GM12865 (cell line): Measurements from ENCODE around the gene HPCAL1.

Experiments used
- DNase-seq: peaks from one replicate; pipeline ENCODE4 v3.0.0; 2010; ENCODE audit warnings: low read depth
- H3K4me3 ChIP-seq: 2 replicates; pipeline ENCODE4 v1.5.1; 2011; ENCODE audit warnings: mild to moderate bottlenecking, low read depth, low read length, control low read depth
- TF ChIP-seq, protein P1 (sequence below): IDR thresholded peaks from 2 replicates; pipeline ENCODE4 v1.5.1; 2011; ENCODE audit warnings: low read length, control low read depth, low read depth, inconsistent platforms; ENCODE audit not compliant: insufficient read depth; ENCODE audit errors: missing control alignments

The HPCAL1 gene

DNA sequence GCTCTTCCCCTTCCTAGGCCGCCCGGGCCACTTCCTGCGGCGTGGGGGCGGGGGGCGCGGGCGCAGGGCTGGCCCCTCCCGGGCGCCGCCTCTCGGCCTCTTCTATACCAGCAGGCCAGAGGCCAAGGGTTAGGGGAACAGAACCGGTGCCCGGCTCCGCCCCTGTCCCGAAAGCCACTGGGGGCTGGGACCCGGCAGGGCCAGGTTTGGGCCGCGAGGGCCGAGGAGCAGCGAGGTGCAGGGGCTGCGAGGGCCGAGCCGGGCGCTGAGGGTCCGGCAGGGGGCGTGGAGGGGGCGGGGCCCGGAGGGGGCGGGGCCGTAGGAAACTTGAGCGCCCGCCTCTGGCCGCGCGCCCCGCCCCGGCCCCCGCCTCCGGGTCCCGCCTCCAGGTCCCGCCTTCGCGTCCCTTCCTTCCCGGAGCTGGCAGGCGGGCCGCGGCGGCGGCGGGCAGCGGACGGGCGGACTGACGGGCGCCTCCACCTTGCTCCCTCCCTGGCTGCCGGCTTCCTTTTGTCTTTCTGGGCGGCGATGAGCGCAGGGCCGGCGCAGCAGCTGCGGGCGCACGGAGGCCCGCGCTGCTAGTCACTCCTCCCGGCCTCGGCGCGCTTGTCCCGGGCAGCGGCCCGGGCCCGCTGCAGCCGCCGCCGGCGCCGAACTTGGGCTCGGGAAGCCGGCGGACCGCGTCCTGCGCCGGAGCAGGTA lies at the start of gene HPCAL1:
HPCAL1 (plus strand) TSS at position 426 of the 702 bp plus-strand sequence. CDS start 116,854 bp downstream, outside the sequence.
- TF ChIP-seq, protein P1, sequence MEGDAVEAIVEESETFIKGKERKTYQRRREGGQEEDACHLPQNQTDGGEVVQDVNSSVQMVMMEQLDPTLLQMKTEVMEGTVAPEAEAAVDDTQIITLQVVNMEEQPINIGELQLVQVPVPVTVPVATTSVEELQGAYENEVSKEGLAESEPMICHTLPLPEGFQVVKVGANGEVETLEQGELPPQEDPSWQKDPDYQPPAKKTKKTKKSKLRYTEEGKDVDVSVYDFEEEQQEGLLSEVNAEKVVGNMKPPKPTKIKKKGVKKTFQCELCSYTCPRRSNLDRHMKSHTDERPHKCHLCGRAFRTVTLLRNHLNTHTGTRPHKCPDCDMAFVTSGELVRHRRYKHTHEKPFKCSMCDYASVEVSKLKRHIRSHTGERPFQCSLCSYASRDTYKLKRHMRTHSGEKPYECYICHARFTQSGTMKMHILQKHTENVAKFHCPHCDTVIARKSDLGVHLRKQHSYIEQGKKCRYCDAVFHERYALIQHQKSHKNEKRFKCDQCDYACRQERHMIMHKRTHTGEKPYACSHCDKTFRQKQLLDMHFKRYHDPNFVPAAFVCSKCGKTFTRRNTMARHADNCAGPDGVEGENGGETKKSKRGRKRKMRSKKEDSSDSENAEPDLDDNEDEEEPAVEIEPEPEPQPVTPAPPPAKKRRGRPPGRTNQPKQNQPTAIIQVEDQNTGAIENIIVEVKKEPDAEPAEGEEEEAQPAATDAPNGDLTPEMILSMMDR = peak; percentile 56
- peak; percentile 93 for DNase-seq
- peak within 1 kb of the TSS; percentile 81 for H3K4me3 ChIP-seq

DNA sequence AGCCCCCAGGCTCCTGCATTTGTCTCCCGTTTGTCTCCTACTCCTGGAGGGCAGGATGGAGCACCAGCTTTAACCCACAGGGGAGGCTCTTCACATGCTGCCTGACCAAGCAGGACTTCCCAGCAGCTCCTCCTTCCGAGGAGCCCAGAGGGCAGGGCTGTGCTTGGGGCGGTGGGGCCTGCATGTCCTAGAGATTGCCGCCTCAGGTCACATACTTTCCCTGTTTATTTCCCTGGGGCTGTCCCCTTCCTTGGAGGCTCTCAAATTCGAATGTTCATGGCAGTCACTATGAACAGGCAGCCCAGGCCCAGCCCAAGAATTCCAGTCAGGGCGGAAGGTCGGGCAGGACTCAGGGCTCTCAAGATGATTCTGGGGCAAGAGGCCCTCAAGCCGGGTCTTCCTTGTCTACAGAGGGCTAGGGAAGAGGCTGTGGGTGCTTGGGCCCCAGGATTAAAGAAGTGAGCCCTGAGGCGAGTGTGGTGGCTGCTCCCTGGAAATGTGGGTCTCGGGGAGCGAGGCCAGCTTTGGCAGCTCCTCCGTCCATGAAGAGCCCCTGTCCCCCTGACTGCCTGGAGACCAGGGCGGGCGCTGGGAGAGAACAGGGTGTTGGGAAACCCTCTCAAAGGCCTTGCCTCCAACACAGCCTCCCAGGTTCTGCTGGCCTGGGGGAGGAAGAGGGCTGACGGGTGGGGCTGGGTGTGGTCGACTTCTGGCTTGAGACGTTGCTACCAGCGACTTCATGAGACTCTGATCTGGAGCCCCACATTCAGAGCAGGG lies 48.9 kb upstream of the HPCAL1 start:
- no peak for DNase-seq
- TF ChIP-seq, protein P1 = no peak
- no peak overlapping the region for H3K4me3 ChIP-seq

DNA sequence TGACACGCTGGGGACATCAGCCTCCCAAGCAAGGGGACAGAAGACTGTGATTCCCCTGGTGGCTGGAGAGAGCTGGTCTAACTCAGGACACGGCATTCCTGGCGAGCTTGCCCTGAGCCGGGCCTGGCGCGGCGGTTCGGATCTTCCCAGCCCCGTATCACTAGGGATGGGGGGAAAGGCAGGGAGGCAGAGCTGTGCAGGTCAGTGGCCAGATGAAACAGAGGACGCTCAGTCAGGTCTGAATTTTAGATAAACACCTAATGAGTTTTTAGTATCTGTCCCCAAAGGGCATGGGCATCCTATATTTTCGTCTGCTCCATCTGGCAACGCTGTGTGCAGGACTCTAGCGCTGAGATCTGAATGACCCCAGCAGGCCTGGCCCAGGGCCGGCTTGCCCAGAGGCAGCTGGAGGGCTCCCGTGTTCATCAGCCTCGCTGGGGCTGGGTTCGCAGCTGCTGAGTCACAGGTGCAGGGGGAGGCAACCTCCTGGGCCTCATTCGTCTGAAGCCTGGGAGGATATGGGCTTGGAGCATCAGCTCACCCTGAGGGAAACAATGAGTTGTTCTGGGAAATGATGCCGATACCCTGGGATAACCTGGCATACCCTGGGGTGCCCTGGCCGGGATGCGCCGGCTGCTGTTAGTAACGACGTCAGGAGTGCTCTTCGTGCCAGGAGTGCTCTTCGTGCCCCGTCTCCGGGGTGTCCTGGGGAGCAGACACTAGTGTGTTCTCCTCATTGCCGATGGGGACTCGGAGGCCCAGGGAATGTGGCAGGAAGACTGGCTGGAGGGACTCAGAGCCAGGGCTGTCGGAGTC lies 48.1 kb upstream of the HPCAL1 start:
- DNase-seq = no peak
- TF ChIP-seq, protein P1 = no peak

GRCh38 chr2:10255189-10256030 lies 47.3 kb upstream of the HPCAL1 start:
- no peak overlapping the region for H3K4me3 ChIP-seq
- TF ChIP-seq, protein P1 = no peak
- DNase-seq = no peak

More for the DNA sequence above, 48.1 kb upstream of the HPCAL1 start:
- no peak overlapping the region for H3K4me3 ChIP-seq

DNA sequence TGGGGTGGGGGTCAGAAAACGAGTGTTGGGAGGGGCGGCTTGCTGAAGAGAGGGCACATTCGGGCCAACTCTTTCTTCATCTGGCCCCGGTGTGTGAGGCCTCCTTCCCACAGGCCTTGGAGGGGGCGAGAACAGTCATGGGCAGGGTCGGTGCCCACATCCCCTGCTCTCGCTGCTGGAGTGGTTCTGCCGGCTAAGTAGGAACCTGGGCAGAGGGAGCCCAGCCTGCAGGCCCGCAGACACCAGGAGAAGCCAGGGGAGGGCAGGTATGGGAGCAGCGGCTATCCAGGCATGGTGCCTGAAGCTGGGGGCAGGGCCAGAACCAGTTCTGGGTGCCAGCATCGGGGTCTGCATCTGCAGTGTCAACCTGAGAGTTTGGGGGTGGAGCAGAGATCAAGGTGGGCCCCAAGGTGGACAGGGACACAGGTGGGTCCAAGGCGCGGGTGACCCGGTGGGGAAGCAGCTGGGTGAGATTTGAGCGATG lies 46.6 kb upstream of the HPCAL1 start:
- TF ChIP-seq, protein P1 = no peak
- no peak for DNase-seq
- H3K4me3 ChIP-seq = no peak overlapping the region
